NCI-H774 (cell line): Measurements from ENCODE around the gene NLGN2.
A peak's percentile ranks its signal among the peaks of the same experiment; 100 is the strongest.

Source experiments
- DNase-seq: peaks from one replicate; lab custom pipeline; 2025; lab: John Stamatoyannopoulos, UW

NLGN2 gene

GRCh38 chr17:7414837-7415236 is 7.2 kb downstream of the NLGN2 start:
- no peak for DNase-seq

GRCh38 chr17:7415784-7416183 is 8.1 kb downstream of the NLGN2 start:
- no peak for DNase-seq

DNA sequence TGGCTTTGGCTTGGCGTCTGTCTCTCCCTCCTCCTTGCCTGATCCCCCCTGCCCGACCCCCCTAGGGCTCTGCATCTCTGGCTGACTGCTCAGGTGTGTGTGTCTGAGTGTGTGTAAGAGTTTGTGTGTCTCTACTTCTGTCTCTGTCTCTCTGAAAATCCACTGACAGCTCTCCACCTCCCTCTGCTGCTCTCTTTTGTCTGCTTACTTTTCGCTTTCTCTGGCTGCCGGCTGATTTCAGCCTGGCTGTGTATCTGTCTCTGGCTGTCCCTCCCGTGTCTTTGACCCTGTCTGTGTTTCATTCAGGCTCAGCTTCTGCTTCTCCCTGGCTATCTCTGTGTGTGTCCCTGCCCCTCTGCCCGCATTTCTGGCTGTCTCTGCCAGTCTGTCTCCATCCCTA is 8.7 kb downstream of the NLGN2 start:
- DNase-seq: no peak

GRCh38 chr17:7417056-7417655 is 9.5 kb downstream of the NLGN2 start:
- no peak for DNase-seq

DNA sequence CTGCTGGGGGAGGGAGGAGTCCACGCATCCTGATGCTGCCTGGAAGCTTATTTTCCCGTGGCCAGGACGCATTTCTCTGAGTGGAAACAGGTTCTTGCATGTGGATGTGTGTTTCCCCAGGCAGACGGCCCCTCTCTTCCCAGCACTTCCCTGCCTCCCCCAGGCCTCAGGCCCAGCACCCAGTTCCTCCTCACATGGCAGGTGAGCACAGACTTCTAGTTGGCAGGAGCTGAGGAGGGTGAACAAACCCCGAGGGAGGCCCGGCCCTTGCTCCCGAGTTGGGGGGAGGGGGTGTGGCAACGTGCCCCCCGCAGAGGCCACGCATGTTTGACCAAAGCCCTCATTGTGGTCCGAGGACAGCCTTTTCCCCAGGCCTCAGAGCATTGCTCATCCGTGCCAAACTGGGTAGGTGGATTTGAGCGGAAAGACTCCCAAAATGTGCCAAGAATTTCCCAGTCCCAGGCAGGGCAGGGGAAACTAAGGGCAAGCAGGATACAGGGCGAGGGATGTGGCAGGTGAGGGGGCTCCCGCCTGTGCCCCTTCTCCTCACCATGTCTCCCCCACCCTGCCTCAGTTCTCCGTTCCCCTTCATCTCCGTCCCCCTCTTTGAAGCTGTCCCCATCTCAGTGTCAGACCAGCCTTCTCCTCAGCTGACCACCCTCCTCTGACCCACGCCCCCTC is 11.0 kb downstream of the NLGN2 start:
- no peak for DNase-seq

GRCh38 chr17:7419819-7420610 is 12.4 kb downstream of the NLGN2 start, which contains the start of gene SPEM1:
TSS of gene SPEM1 (plus strand) at chr17:7420324. CDS start at chr17:7420385, 61 bp downstream.
- DNase-seq: no peak

DNA sequence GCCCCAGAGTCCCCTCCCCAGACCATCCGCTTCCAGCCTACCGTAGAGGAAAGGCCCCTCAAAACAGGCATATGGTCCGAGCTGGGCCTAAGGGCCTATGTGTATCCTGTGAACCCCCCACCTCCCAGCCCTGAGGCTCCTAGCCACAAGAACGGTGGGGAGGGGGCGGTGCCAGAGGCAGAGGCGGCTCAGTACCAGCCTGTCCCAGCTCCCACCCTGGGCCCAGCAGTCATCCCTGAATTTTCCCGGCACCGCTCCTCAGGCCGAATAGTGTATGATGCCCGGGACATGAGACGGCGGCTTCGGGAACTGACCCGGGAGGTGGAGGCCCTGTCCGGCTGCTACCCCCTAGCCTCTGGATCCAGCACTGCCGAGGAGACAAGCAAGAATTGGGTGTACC is 13.5 kb downstream of the NLGN2 start:
- DNase-seq: no peak

DNA sequence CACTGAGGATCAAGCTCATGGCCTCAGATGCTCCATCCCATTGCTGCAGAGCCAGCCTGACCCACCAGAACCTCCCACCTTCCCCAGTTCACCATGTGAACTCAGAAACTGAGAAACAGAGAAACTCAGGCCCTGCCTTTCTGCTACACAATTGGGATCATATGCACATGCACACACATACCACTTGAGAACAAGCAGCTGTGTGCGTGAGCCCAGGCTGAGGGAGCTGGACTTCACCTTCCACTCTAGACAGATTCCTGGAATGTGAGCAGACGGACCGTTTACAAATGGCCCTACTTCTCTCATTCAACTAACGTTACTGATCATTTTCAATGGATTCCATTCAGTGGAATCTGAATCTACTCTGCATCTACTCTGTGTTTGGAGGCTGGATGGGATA is 16.0 kb downstream of the NLGN2 start:
- DNase-seq: no peak

- DNase-seq: no peak
These were observed 17.7 kb downstream of the NLGN2 start, which contains the start of gene SPEM2 for GRCh38 chr17:7425316-7425715. TSS of gene SPEM2 (plus strand) at chr17:7425616. CDS start at chr17:7425689, 73 bp downstream.

DNA sequence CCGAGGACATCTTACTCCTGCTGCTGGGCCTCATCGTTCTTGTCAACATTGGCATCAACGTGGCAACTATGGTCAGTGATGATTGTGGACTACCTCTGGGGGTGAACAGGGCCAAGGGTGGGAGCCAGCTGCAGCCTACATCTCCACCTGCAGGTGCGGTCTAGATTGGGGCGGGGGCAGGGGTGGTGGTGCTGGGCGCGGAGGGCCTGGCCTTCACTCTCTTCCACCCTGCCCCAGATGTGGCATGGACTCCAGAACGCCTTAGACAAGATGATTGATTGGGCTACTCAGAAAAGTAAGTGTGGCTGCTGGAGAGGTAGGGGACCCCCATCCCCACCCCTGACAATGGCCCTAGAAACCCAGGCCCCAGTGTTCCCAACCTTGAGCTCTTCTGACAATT is 18.1 kb downstream of the NLGN2 start:
- no peak for DNase-seq

- no peak for DNase-seq
These were observed 18.7 kb downstream of the NLGN2 start for GRCh38 chr17:7426203-7426863.

DNA sequence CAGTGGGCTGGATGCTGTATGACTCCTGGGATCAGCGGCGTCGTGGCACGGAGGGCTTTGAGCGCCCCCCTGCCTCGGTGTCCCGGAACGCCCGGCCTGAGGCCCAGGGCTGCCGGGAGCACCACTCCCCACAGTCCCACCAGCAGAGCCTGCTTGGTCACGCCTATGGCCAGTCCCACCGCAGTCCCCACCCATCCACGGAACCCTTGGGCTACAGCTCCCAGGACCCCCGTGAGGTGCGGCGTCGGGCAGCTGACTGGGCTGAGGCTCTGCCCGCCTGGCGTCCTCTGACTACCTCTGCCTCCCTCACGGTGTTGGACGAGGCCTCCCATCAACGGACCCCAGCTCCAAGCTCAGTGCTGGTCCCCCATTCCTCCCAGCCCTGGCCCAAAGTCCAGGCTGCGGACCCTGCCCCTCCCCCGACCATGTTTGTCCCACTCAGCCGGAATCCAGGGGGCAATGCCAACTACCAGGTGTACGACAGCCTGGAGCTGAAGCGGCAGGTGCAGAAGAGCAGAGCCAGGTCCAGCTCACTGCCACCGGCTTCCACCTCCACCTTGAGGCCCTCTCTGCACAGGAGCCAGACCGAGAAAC is 19.3 kb downstream of the NLGN2 start:
- no peak for DNase-seq

- DNase-seq: no peak
These were observed 19.9 kb downstream of the NLGN2 start for GRCh38 chr17:7427549-7427948.

- DNase-seq: no peak
These were observed 20.9 kb downstream of the NLGN2 start, which contains the start of gene SPEM3 for GRCh38 chr17:7428557-7428956. TSS of gene SPEM3 (plus strand) at chr17:7428857. CDS start at chr17:7428903, 46 bp downstream.

DNA sequence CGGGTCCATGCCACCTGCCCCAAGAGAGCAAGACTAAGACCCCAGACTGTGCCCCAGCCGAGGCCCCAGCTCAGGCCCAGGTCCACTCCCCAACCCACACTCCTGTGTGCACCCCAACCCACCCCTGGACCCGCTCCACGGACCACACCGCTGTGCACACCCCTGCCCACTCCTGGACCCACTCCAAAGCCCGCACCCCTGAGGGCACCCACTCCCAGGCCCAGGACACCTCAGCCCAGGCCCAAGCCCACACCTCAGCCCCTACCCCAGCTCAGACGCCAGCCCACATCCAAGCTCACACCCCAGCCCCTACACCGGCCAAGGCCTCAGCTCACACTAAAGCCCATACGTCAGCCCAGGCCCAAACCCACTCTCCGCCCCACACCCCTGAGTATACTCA is 22.1 kb downstream of the NLGN2 start:
- DNase-seq: no peak

DNA sequence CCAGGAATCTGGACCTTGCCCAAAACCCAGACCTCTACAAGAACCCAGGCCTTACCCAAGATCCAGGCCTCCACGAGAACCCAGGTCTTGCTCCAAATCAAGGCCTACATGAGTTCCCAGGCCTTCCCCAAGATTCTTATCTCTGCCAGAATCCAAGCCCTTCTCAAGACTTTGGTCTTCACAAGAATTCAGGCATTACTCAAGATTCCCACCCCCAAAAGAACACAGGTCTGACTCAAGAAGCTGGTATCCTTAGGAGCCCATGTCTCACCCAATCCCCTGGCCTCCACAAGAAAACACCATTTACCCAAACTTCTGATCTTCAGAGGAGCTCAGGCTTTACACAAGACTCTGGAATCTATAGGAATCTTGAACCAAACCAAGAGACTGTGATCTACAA is 23.6 kb downstream of the NLGN2 start:
- DNase-seq: no peak

DNA sequence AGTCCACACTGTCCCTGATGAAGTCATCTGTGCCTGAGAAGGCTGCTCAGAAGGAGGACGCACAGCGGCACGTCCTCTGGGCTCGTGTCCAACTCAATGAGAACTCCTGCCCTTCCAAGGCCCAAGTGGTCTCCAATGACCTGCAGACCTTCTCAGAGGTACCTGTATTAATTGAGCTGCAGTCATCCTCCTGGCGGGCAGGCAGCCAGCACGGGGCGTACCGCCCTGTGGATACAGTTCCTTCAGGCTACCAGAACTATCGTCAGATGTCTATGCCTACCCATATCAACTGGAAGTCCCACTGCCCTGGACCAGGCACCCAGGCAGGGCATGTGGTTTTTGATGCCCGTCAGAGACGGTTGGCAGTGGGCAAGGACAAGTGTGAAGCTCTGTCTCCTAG is 24.7 kb downstream of the NLGN2 start:
- DNase-seq: no peak

DNA sequence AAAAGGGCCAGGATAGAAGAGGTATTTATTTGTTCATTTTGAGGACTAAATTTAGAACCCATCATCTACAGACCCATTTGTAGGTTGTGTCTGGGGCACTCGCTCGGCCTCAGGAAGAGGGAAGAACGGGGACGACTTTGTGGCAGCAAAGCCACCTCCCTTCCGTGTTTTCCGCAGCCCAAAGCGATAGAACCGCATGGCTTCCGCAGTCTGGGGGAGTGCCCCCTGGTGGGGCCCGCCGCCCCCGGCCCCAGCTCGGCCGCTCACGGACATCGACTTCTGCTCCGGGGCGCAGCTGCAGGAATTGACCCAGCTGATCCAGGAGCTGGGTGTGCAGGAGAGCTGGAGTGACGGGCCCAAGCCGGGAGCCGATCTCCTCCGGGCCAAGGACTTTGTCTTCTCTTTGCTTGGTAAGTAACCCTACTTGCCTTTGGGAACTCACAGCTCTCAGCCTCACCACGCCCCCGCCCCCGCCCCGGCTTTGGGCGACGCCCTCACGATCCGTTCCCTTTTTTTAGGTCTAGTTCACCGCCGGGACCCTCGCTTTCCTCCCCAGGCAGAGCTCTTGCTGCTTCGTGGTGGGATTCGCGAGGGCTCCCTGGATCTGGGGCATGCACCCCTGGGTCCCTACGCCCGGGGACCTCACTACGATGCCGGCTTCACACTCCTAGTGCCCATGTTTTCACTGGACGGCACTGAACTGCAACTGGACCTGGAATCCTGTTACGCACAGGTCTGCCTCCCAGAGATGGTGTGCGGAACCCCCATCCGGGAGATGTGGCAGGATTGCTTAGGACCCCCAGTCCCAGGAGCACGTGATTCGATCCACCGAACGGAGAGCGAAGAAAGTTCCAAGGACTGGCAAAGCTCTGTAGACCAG is 28.3 kb downstream of the NLGN2 start:
- DNase-seq: no peak

DNA sequence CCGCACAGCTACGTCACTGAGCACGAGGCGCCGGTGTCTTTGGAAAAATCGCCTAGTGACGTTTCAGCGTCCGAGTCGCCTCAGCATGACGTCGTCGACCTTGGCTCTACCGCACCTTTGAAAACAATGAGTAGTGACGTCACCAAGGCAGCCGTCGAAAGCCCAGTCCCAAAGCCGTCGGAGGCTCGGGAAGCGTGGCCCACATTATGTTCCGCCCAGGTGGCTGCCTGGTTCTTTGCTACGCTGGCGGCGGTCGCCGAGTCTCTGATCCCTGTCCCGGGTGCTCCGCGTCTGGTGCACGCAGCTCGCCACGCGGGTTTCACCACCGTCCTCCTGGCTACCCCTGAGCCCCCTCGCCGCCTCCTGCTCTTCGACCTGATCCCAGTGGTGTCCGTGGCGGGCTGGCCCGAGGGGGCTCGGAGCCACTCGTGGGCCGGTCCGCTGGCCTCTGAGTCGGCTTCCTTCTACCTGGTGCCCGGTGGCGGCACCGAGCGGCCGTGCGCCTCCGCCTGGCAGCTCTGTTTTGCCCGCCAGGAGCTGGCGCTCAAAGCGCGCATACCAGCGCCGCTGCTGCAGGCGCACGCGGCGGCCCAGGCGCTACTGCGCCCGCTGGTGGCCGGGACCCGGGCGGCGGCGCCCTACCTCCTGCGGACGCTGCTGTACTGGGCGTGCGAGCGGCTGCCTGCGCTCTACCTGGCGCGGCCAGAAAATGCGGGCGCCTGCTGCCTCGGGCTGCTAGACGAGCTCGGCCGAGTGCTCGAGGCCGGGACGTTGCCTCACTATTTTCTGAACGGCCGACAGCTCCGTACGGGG is 29.1 kb downstream of the NLGN2 start:
- DNase-seq: peak; percentile 48

DNA sequence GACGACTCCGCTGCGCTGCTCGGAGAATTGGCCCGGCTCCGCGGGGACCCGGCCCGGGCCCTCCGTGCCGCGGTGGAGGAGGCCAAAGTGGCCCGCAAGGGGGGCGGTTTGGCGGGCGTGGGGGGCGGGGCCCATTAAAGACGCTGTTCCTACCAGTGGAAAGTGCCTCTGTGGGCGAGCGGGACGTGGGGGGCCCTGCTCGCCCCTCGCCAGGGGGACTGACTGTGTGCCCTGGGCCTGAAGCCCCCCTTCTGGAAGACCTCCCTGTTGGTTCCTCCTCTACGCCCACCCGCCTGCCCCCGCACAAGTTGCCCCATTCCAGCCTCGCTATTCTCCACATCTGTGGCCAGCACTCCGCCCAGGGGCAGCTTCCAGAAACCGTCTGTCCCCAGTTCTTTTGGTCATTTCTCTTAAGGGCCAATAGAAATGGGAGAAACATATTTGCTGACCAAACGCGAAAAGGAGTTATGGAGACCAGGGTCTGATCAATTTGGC is 29.8 kb downstream of the NLGN2 start:
- no peak for DNase-seq
